BE2C (cell line): Measurements from ENCODE around the gene TSGA10.
A peak's percentile ranks its signal among the peaks of the same experiment; 100 is the strongest.

Experiments used
- DNase-seq: peaks from one replicate; pipeline ENCODE4 v3.0.0-alpha.2; 2020
- H3K27me3 ChIP-seq: fragments of 250-450 bp; sonication (Bioruptor Pico); 2 replicates; pipeline ENCODE4 v1.5.1; 2020; ENCODE audit warnings: mild to moderate bottlenecking
- H3K36me3 ChIP-seq: fragments of 250-450 bp; sonication (Bioruptor Pico); 2 replicates; pipeline ENCODE4 v1.5.1; 2020; ENCODE audit warnings: mild to moderate bottlenecking
- H3K4me1 ChIP-seq: fragments of 250-450 bp; sonication (Bioruptor Pico); 2 replicates; pipeline ENCODE4 v1.5.1; 2020
- H3K4me3 ChIP-seq: 2 replicates; pipeline ENCODE4 v1.5.1; 2011; ENCODE audit warnings: low read depth, low read length
- H3K9me3 ChIP-seq: fragments of 250-450 bp; sonication (Bioruptor Pico); 2 replicates; pipeline ENCODE4 v1.5.1; 2020
- CTCF ChIP-seq: IDR thresholded peaks from 2 replicates; pipeline ENCODE4 v1.5.1; 2012; ENCODE audit warnings: mild to moderate bottlenecking, low read depth, low read length

The TSGA10 gene

GRCh38 chr2:99158599-99158998 is 3.9 kb upstream of the TSGA10 start:
- TF ChIP-seq CTCF, result no peak
- H3K27me3 ChIP-seq, result no peaks in the 10 kb centered on the region

GRCh38 chr2:99156891-99157290 is 2.1 kb upstream of the TSGA10 start:
- Histone ChIP-seq H3K9me3 (no peaks in the 10 kb centered on the region), H3K4me3 (no peak overlapping the region), H3K4me1 (no peaks in the 10 kb centered on the region), H3K36me3 (no peaks in the 10 kb centered on the region), H3K27me3 (no peaks in the 10 kb centered on the region)
- TF ChIP-seq CTCF, result no peak
- no peak for DNase-seq

More at GRCh38 chr2:99158599-99158998, 3.9 kb upstream of the TSGA10 start:
- DNase-seq, result no peak
- no peak overlapping the region for H3K4me3 ChIP-seq
- no peaks in the 10 kb centered on the region for H3K36me3 ChIP-seq
- H3K9me3 ChIP-seq, result no peaks in the 10 kb centered on the region
- no peaks in the 10 kb centered on the region for H3K4me1 ChIP-seq

GRCh38 chr2:99153921-99154604 is 679 bp downstream of the TSGA10 start:
- no peak for DNase-seq
- Histone ChIP-seq H3K27me3 (no peaks in the 10 kb centered on the region), H3K9me3 (no peaks in the 10 kb centered on the region), H3K36me3 (no peaks in the 10 kb centered on the region), H3K4me3 (peak overlapping the region; percentile 74), H3K4me1 (no peaks in the 10 kb centered on the region)
- TF ChIP-seq CTCF, result no peak

- H3K4me1 ChIP-seq, result no peaks in the 10 kb centered on the region
- H3K4me3 ChIP-seq, result no peak overlapping the region
- no peak for DNase-seq
- no peaks in the 10 kb centered on the region for H3K9me3 ChIP-seq
- H3K27me3 ChIP-seq, result no peaks in the 10 kb centered on the region
- TF ChIP-seq CTCF, result no peak
- H3K36me3 ChIP-seq, result no peaks in the 10 kb centered on the region
Measured at GRCh38 chr2:99152199-99152895, 2.4 kb downstream of the TSGA10 start.

DNA sequence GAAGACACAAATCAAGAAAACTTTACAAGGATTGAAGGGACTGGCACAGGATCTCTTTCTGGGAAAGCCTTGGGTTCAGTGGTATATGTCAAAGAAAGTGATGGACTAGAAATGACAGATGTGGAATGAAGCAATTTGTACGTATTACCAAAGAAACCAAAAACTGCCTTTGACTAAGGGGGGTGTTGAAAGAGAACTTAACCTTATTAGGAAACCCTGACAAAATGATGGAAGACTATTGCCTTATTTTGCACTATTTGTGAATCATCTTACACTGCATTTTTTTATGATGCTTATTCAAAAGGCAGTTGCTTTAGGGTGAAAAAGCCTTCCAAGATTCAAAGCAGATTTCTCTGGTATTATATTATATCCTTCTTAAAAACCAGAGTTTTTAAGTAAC is 4.0 kb downstream of the TSGA10 start:
- no peaks in the 10 kb centered on the region for H3K9me3 ChIP-seq
- H3K4me1 ChIP-seq, result no peaks in the 10 kb centered on the region
- DNase-seq, result no peak
- H3K4me3 ChIP-seq, result no peak overlapping the region
- no peaks in the 10 kb centered on the region for H3K27me3 ChIP-seq
- H3K36me3 ChIP-seq, result no peaks in the 10 kb centered on the region
- no peak for TF ChIP-seq CTCF
